Astrocyte of the spinal cord (primary cell): ENCODE data around the gene DDX6.
A peak's percentile ranks its signal among the peaks of the same experiment; 100 is the strongest.

Source experiments
- DNase-seq: peaks from one replicate; pipeline ENCODE4 v3.0.0; 2011; ENCODE audit warnings: low read depth, low spot score
- H3K4me3 ChIP-seq: 2 replicates; pipeline ENCODE4 v1.5.1; 2011; ENCODE audit warnings: low read depth, mild to moderate bottlenecking, low read length, moderate library complexity
- in situ Hi-C: cut with HindIII; loops from 2 replicates; pipeline ENCODE4 v1.10.0; 2017; ENCODE audit warnings: low sequenced_read_pairs
- TF ChIP-seq, protein P1 (sequence below): IDR thresholded peaks from 2 replicates; pipeline ENCODE4 v1.5.1; 2012; ENCODE audit warnings: low read depth, mild to moderate bottlenecking, low read length, inconsistent platforms

Gene DDX6

DNA sequence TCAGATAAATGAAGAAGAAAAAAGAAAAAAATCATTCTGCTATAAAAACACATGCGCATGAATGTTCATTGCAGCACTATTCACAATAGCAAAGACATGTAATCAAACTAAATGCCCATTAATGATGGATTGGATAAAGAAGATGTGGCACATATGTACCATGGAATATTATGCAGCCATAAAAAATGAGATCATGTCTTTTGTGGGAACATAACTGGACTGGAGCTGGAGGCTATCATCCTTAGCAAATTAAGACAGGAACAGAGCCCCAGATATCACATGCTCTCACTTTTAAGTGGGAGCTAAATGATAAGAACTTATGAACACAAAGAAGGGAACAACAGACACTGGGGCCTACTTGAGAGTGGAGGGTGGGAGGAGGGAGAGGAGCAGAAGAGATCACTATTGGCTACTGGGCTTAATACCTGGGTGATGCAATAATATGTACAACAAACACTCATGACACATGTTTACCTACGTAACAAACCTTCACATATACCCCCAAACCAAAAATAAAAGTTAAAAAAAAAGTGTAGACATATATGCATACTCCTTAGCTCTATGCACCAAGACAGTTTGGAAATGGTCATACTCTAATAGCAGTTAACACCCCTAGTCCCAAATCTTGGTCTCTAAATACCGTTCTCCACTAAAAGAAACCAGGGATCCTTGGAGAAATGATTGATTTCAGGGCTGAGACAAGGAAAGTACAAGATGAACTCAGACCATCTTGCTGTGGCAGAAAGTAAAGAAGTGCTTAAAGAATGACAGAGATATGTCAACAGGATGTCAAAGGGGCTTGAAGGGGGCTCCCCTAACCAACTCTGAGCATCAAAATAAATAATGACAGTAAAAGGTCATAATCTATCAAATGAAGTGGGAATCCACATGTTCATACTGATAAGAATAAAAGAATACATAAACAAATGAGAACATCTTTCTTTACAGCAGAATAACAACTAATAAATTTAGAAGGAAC, 17.1 kb upstream of the DDX6 start:
- TF ChIP-seq, protein P1, sequence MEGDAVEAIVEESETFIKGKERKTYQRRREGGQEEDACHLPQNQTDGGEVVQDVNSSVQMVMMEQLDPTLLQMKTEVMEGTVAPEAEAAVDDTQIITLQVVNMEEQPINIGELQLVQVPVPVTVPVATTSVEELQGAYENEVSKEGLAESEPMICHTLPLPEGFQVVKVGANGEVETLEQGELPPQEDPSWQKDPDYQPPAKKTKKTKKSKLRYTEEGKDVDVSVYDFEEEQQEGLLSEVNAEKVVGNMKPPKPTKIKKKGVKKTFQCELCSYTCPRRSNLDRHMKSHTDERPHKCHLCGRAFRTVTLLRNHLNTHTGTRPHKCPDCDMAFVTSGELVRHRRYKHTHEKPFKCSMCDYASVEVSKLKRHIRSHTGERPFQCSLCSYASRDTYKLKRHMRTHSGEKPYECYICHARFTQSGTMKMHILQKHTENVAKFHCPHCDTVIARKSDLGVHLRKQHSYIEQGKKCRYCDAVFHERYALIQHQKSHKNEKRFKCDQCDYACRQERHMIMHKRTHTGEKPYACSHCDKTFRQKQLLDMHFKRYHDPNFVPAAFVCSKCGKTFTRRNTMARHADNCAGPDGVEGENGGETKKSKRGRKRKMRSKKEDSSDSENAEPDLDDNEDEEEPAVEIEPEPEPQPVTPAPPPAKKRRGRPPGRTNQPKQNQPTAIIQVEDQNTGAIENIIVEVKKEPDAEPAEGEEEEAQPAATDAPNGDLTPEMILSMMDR = no peak
- no peak overlapping the region for H3K4me3 ChIP-seq
- in situ Hi-C loops = no loop called here
- DNase-seq = no peak

DNA sequence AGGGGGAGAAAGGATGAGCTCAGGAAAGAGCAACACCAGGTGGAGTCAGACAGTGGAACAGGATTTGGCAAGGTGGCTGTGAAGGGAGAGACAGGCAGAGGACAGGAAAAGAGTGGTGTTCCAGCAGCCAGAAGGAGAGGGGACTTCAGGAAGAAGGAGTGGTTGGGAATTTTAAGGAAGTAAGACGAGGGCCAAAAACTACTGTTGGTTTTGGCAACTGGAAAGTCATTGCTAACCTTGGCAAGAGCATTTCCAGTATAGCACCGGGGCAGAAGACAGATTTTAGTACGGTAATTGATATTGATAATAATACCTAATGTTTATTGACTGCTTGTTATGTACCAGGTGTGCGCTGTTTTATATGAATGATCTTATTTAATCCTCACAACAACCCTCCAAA, 15.4 kb upstream of the DDX6 start:
- in situ Hi-C loops = no loop called here
- TF ChIP-seq, protein P1 = no peak

DNA sequence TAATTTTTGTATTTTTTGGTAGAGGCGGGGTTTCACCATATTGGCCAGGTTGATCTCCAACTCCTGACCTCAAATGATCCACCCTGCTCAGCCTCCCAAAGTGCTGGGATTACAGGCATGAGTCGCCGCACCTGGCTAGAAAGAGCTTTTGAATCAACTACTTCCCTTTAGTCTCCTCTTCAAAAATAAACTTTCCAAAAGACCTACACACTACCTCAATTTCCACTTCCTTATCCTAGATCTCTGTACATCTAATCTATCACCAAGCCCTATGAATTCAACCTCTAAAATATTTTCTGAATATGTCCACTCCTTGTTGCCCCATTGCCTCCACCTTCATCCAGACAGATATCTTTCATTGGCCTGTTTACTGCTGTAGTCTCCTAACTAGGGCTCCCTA, 13.1 kb upstream of the DDX6 start:
- in situ Hi-C loops = no loop called here
- TF ChIP-seq, protein P1 = no peak
- no peak for DNase-seq
- H3K4me3 ChIP-seq = no peak overlapping the region

More for the DNA sequence above, 15.4 kb upstream of the DDX6 start:
- no peak for DNase-seq
- no peak overlapping the region for H3K4me3 ChIP-seq

DNA sequence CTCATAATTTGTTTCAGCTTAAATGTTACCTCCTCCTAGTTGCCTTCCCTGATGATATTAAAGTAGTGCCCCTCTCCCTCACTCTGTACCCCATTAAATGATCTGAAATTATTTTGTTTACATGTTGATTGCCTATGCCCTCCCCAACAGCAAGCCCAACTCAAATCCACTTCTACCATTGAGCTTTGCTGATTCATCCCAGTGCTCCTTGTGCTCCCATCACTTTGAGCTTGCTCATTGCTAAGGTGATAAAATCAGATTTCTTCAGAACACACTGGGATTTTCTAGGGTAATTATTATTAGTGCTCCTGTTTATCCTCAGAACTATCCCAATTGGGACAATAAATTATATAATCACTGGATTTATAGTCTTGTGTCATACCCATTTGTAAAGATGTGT, 8.4 kb upstream of the DDX6 start:
- DNase-seq = no peak
- in situ Hi-C loops = no loop called here
- TF ChIP-seq, protein P1 = no peak
- no peak overlapping the region for H3K4me3 ChIP-seq

DNA sequence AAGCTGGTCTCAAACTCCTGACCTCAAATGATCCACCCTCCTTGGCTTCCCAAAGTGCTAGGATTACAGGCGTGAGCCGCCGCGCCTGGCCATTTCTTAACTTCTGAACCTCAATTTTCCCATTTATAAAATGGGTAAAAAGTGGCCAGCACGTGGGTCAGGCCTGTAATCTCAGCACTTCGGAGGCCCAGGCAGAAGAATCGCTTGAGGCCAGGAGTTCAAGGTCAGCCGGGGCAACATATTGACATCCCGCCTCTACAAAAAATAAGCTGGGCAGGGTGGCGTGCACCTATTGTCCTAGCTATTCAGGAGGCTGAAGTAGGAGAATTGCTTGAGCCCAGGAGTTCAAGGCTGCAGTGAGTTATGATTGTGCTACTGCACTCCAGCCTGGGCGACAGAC, 6.5 kb upstream of the DDX6 start:
- in situ Hi-C loops = no loop called here
- DNase-seq = no peak

DNA sequence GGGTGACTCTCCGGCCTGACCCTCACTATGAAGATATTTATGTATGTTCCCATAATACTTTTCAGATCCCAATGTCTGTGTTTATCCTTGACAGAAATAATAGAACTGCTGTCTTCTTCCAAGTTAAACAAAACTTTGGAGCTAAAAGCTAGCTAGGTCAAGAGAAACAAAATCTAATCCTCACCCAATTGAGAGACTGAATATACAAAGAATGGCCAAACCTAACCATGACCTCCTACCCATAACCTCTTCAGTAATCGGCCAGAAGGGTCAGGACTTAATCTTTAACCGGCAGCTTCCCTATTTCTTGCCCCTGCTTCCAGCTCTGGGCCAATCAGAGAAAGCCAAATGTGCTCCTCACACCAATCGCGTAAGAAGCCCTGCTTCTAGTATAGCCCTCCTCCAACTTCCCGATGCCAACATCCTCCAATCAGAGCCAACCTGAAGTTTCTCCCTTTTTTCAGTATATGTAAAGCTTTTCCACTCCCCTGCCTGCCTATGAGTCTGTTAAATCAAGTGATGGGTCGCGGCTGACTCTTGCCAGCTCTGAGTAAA, 1.7 kb upstream of the DDX6 start:
- in situ Hi-C loops = no loop called here
- TF ChIP-seq, protein P1 = no peak
- DNase-seq = peak; percentile 92
- H3K4me3 ChIP-seq = peak overlapping the region; percentile 83

More for the DNA sequence above, 6.5 kb upstream of the DDX6 start:
- H3K4me3 ChIP-seq = no peak overlapping the region
- TF ChIP-seq, protein P1 = no peak
